IPS DF 6.9 (cell line): ENCODE data around the gene MBD5.

Experiments
- DNase-seq: peaks from one replicate; pipeline ENCODE4 v3.0.0-alpha.2; 2013; ENCODE audit warnings: low read depth, low spot score
- H3K27ac ChIP-seq: one replicate; pipeline ENCODE4 v1.5.1; 2013; ENCODE audit warnings: low read length, control low read depth
- H3K27me3 ChIP-seq: 2 replicates; pipeline ENCODE4 v1.6.1; 2013; ENCODE audit warnings: mild to moderate bottlenecking, low read length; ENCODE audit not compliant: control insufficient read depth, insufficient read depth
- H3K36me3 ChIP-seq: 2 replicates; pipeline ENCODE4 v1.6.1; 2013; ENCODE audit warnings: low read length; ENCODE audit not compliant: control insufficient read depth, insufficient read depth
- H3K4me1 ChIP-seq: 2 replicates; pipeline ENCODE4 v1.6.1; 2013; ENCODE audit warnings: low read length; ENCODE audit not compliant: control insufficient read depth, insufficient read depth
- H3K4me3 ChIP-seq: 2 replicates; pipeline ENCODE4 v1.5.1; 2013; ENCODE audit warnings: mild to moderate bottlenecking, low read length
- H3K9me3 ChIP-seq: 2 replicates; pipeline ENCODE4 v1.6.1; 2013; ENCODE audit warnings: low read length, inconsistent platforms; ENCODE audit not compliant: control insufficient read depth, insufficient read depth
- WGBS: extraction: QIAGEN DNeasy Blood & Tissue Kit; methylation state at CpG from one replicate; pipeline ENCODE4 v1.1.7; 2013; ENCODE audit warnings: mixed read lengths, missing lambda C conversion rate; ENCODE audit not compliant: insufficient read length, insufficient coverage; 5-methylcytosine and 5-hydroxymethylcytosine counted together

Gene MBD5

GRCh38 chr2:148416248-148416647, 395.4 kb downstream of the MBD5 start:
- 100% methylated on average over 1 of the region's 1 CpG for WGBS
- Histone ChIP-seq H3K4me3 (no peak overlapping the region), H3K9me3 (no peaks in the 10 kb centered on the region), H3K27ac (no peak overlapping the region), H3K36me3 (no peaks in the 10 kb centered on the region), H3K4me1 (no peaks in the 10 kb centered on the region), H3K27me3 (no peaks in the 10 kb centered on the region)
- no peak for DNase-seq

GRCh38 chr2:148430101-148430500, 409.2 kb downstream of the MBD5 start:
- Histone ChIP-seq H3K36me3 (no peaks in the 10 kb centered on the region), H3K27me3 (no peaks in the 10 kb centered on the region), H3K4me1 (no peaks in the 10 kb centered on the region), H3K4me3 (no peak overlapping the region), H3K27ac (no peak overlapping the region), H3K9me3 (no peaks in the 10 kb centered on the region)
- WGBS = no CpG with 5 or more reads among the region's 1 CpG
- no peak for DNase-seq

- Histone ChIP-seq H3K9me3 (no peaks in the 10 kb centered on the region), H3K36me3 (no peaks in the 10 kb centered on the region), H3K27ac (no peak overlapping the region), H3K4me1 (no peaks in the 10 kb centered on the region), H3K4me3 (no peak overlapping the region), H3K27me3 (no peaks in the 10 kb centered on the region)
- no CpG with 5 or more reads among the region's 1 CpG for WGBS
- no peak for DNase-seq
Measured at GRCh38 chr2:148447877-148448276, 427.0 kb downstream of the MBD5 start.

DNA sequence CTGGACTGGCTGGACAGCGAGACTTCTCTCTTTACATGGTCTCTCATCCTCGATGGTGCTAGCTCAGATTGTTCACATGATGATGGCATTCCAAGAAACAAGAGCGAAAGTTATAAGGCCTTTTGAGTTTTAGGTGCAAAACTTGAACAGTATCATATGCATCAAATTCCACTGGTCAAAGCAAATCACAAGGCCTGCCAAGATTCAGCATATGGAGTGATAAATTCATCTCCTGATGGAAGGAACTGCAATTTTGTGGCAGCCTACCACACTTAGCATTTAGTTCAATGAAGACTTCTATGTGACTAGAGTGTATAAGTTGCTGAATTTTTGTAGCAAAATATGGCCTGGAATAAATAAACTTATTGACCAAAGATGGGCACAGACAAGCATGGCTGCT, 429.6 kb downstream of the MBD5 start:
- H3K36me3 ChIP-seq = no peaks in the 10 kb centered on the region
- H3K27ac ChIP-seq = no peak overlapping the region
- no CpG with 5 or more reads among the region's 3 CpGs for WGBS
- H3K4me3 ChIP-seq = no peak overlapping the region
- no peaks in the 10 kb centered on the region for H3K9me3 ChIP-seq
- H3K27me3 ChIP-seq = no peaks in the 10 kb centered on the region
- DNase-seq = no peak
- no peaks in the 10 kb centered on the region for H3K4me1 ChIP-seq

DNA sequence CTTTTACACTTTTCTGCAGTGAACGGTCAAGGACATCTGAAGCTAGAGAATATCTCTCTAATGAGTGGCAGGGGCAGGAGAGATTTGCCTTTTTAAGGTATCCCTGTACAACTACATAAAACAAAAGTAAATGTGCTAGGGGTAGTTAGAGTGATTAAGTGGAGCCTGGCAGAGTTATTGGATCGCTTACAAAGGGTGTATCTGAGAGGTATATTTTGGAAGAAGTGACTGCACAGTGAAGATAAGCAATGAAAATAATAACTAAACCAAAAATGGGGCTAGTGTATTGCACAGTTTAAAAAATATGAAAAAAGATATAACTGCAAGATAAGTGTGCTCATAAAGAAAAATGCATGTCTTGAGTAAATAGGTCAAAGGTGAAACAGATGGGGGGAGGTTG, 430.2 kb downstream of the MBD5 start:
- Histone ChIP-seq H3K27me3 (no peaks in the 10 kb centered on the region), H3K4me3 (no peak overlapping the region), H3K9me3 (no peaks in the 10 kb centered on the region), H3K36me3 (no peaks in the 10 kb centered on the region), H3K4me1 (no peaks in the 10 kb centered on the region), H3K27ac (no peak overlapping the region)
- no peak for DNase-seq
- WGBS = no CpG with 5 or more reads among the region's 2 CpGs

DNA sequence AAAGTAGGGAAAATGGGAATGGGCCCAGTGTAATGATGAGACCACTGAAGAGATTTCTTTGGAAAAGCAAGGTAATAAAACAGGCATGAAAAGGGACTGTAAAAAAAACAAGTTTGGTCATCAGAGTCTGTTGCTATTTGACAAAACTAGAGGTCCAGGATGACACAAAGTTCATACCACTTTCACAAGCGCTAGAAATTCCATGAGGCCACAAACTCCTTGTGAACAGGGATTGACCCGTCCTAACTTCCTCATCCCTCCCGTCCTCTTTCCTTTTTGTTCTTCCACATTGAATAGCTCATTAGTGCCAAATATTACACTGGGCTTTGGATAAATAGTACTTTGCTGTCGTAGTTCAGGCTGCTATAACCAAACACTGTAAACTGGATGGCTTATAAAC, 434.9 kb downstream of the MBD5 start:
- H3K27ac ChIP-seq = no peak overlapping the region
- H3K9me3 ChIP-seq = no peaks in the 10 kb centered on the region
- H3K4me3 ChIP-seq = no peak overlapping the region
- WGBS = no CpG with 5 or more reads among the region's 4 CpGs
- no peaks in the 10 kb centered on the region for H3K4me1 ChIP-seq
- DNase-seq = no peak
- H3K27me3 ChIP-seq = no peaks in the 10 kb centered on the region; the same call in 1 of the 2 replicates
- no peaks in the 10 kb centered on the region for H3K36me3 ChIP-seq

DNA sequence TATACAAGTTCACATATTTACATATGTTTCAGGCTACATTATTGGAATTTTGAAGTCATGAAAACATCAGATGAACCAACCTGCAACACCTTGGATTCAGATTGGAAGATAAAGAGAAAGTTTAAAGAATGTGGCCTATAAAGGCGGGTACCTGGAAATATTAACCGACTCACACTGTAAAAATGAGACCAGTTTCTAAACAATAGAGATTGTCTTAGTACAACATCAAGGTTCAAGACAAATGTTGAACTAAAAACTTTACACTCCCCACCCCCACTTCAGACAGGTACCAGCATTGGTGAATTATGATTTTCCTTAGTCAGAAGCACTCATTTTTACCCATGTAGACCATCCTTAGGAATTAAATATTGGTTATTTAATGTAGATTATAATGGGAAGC, 437.3 kb downstream of the MBD5 start:
- Histone ChIP-seq H3K27ac (no peak overlapping the region), H3K36me3 (no peaks in the 10 kb centered on the region), H3K4me1 (no peaks in the 10 kb centered on the region), H3K9me3 (no peaks in the 10 kb centered on the region), H3K4me3 (no peak overlapping the region), H3K27me3 (no peaks in the 10 kb centered on the region; the same call in 1 of the 2 replicates)
- DNase-seq = no peak
- WGBS = no CpG with 5 or more reads among the region's 2 CpGs

DNA sequence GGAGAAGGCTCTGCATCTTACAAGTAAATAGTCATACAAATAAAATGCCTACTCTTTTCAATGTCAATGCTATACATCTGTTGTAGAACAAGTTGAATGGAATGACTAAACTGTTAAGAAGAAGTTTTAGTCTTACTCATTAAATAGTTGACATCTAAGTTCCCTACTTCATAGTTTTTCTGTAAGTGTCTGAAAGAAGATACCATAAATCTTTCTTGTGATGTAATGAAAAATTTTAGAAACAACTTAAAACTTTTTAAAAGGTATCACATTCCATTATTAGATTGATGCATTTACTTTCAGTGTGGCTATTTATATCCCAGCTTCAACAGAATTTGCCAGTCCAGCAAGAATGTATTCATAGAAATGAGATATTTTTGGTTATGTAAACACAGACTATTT, 438.5 kb downstream of the MBD5 start:
- no peak overlapping the region for H3K4me3 ChIP-seq
- H3K36me3 ChIP-seq = no peaks in the 10 kb centered on the region
- no peak for DNase-seq
- no peak overlapping the region for H3K27ac ChIP-seq
- no peaks in the 10 kb centered on the region for H3K4me1 ChIP-seq
- H3K9me3 ChIP-seq = no peaks in the 10 kb centered on the region
- no peaks in the 10 kb centered on the region; the same call in 1 of the 2 replicates for H3K27me3 ChIP-seq

GRCh38 chr2:148461876-148462275, 441.0 kb downstream of the MBD5 start:
- DNase-seq = no peak
- no peak overlapping the region for H3K4me3 ChIP-seq
- H3K27ac ChIP-seq = no peak overlapping the region
- no peaks in the 10 kb centered on the region for H3K4me1 ChIP-seq
- H3K36me3 ChIP-seq = no peaks in the 10 kb centered on the region
- H3K27me3 ChIP-seq = no peaks in the 10 kb centered on the region; the same call in 1 of the 2 replicates
- WGBS = no CpG with 5 or more reads among the region's 4 CpGs
- H3K9me3 ChIP-seq = no peaks in the 10 kb centered on the region

DNA sequence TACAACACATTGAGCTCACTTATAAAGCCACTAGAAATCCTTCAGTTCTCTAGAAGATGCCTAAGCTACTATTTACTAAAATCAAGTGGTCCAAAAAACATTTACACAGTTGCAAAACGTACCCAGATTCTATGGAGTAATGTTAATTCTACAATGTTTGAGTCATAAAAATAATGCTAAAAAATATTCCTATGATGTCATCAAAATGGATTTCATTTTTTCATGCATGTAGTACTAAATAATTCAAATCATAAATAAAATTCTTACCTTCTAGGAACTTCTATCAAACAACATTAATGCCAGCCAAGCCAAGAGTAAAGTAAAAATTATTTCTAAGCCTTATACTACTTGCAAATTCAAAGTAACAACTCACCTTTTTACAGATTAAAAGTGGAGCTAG, 454.7 kb downstream of the MBD5 start:
- no peak for DNase-seq
- Histone ChIP-seq H3K27me3 (no peaks in the 10 kb centered on the region), H3K9me3 (no peaks in the 10 kb centered on the region), H3K4me1 (no peaks in the 10 kb centered on the region), H3K27ac (no peak overlapping the region), H3K36me3 (no peaks in the 10 kb centered on the region), H3K4me3 (no peak overlapping the region)
- WGBS = no CpG with 5 or more reads among the region's 1 CpG

DNA sequence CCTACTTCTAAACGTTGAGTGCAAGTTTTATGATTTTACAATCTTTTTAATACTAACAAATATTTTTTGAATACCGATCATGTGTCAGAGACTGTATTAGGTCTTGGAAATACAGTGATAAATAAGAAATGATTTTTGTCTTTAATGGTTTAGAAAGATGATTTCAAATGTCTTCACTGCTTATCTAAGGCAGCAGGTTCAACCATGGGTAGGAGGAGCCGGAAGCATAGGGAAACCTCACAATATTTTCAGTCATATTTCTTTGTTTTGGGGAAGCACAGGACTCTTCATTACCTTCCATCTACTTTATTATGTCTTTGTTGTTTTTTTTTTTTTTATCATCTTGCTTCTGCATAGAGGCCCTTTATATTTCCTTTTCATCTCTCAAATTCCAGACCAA, 458.5 kb downstream of the MBD5 start:
- WGBS = no CpG with 5 or more reads among the region's 3 CpGs
- Histone ChIP-seq H3K4me3 (no peak overlapping the region), H3K36me3 (no peaks in the 10 kb centered on the region), H3K27me3 (no peaks in the 10 kb centered on the region), H3K9me3 (no peaks in the 10 kb centered on the region), H3K4me1 (no peaks in the 10 kb centered on the region), H3K27ac (no peak overlapping the region)
- no peak for DNase-seq
